Activated B cell treated with CpG ODN at 0.5 μM for 24 hours (primary cell): ENCODE results near the gene RFX4. TPM values are rescaled to one million over a fixed set of nuclear protein-coding genes. Genes with fewer than 3 reads are reported as not detected.
A peak's percentile ranks its signal among the peaks of the same experiment; 100 is the strongest.

Source experiments
- ATAC-seq: fragments of 200-7000 bp; cut with Tn5 transposase; one replicate; pipeline ENCODE4 v1.10.0; 2021; ENCODE audit warnings: low read depth, mild to moderate bottlenecking, moderate library complexity
- CTCF ChIA-PET: fragments of 350-600 bp; sonication (Branson Sonifier 250); formaldehyde crosslinking; loops from one replicate; lab custom pipeline; 2021; ENCODE audit warnings: antibody characterized with exemption; lab: Charles Lee
- POLR2A ChIA-PET: fragments of 350-600 bp; sonication (Branson Sonifier 250); formaldehyde crosslinking; loops from one replicate; lab custom pipeline; 2021; ENCODE audit warnings: antibody characterized with exemption; lab: Charles Lee
- DNase-seq: peaks from one replicate; pipeline ENCODE4 v3.0.0; 2022
- H3K27ac Mint-ChIP-seq: one replicate; pipeline ENCODE4 v1.8.0; 2020; ENCODE audit warnings: mixed read lengths
- H3K27me3 Mint-ChIP-seq: one replicate; pipeline ENCODE4 v1.8.0; 2021; ENCODE audit warnings: mixed read lengths
- H3K36me3 Mint-ChIP-seq: one replicate; pipeline ENCODE4 v1.8.0; 2021; ENCODE audit warnings: low read depth, mixed read lengths
- H3K4me1 Mint-ChIP-seq: one replicate; pipeline ENCODE4 v1.8.0; 2021; ENCODE audit warnings: mixed read lengths
- H3K4me3 Mint-ChIP-seq: one replicate; pipeline ENCODE4 v1.8.0; 2020; ENCODE audit warnings: mild to moderate bottlenecking, mixed read lengths
- H3K9me3 Mint-ChIP-seq: one replicate; pipeline ENCODE4 v1.8.0; 2020; ENCODE audit warnings: mixed read lengths
- intact Hi-C: fragments of 100-400 bp; cut with micrococcal nuclease; formaldehyde crosslinking; loops from one replicate; pipeline ENCODE4 v1.15.1; 2024
- total RNA-seq: library from RNA; stranded (reverse); gene quantifications from 2 replicates; pipeline ENCODE4 v1.2.3, GENCODE V29; 2022
- TF ChIP-seq, protein P1 (sequence below): fragments of 200-600 bp; IDR thresholded peaks from one replicate; pipeline ENCODE4 v1.8.0; 2022; ENCODE audit warnings: antibody characterized with exemption, mild to moderate bottlenecking

Gene RFX4
- total RNA-seq, 1 donor from 2014 or later, result not detected

DNA sequence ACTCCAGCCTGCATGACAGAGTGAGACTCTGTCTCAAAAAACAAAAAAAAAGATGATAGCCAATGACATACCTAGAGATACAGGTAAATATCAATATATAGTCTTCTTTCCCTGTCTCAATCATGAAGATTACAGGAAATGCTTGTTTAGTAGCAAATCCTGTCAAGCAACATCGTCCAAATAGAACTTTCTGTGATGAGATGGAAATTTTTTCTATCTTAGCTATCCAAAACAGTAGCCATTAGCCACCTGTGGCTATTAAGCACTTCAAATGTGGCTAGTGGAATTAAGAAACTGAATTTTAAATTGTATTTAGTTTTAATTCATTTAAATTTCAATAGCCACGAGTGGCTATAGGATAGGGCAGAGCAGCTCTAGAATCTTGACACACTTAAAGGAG, 158.4 kb downstream of the RFX4 start:
- Mint-ChIP-seq H3K27me3 (peaks cover 46% of the 10 kb centered on the region), H3K27ac (no peak overlapping the region), H3K4me1 (no peaks in the 10 kb centered on the region), H3K4me3 (no peak overlapping the region), H3K36me3 (no peaks in the 10 kb centered on the region), H3K9me3 (no peaks in the 10 kb centered on the region)
- TF ChIP-seq, protein P1, sequence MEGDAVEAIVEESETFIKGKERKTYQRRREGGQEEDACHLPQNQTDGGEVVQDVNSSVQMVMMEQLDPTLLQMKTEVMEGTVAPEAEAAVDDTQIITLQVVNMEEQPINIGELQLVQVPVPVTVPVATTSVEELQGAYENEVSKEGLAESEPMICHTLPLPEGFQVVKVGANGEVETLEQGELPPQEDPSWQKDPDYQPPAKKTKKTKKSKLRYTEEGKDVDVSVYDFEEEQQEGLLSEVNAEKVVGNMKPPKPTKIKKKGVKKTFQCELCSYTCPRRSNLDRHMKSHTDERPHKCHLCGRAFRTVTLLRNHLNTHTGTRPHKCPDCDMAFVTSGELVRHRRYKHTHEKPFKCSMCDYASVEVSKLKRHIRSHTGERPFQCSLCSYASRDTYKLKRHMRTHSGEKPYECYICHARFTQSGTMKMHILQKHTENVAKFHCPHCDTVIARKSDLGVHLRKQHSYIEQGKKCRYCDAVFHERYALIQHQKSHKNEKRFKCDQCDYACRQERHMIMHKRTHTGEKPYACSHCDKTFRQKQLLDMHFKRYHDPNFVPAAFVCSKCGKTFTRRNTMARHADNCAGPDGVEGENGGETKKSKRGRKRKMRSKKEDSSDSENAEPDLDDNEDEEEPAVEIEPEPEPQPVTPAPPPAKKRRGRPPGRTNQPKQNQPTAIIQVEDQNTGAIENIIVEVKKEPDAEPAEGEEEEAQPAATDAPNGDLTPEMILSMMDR, result no peak
- ChIA-PET CTCF (no interaction called here), POLR2A (no interaction called here)
- intact Hi-C loops, result no loop called here
- DNase-seq (no peak), ATAC-seq (no peak)

DNA sequence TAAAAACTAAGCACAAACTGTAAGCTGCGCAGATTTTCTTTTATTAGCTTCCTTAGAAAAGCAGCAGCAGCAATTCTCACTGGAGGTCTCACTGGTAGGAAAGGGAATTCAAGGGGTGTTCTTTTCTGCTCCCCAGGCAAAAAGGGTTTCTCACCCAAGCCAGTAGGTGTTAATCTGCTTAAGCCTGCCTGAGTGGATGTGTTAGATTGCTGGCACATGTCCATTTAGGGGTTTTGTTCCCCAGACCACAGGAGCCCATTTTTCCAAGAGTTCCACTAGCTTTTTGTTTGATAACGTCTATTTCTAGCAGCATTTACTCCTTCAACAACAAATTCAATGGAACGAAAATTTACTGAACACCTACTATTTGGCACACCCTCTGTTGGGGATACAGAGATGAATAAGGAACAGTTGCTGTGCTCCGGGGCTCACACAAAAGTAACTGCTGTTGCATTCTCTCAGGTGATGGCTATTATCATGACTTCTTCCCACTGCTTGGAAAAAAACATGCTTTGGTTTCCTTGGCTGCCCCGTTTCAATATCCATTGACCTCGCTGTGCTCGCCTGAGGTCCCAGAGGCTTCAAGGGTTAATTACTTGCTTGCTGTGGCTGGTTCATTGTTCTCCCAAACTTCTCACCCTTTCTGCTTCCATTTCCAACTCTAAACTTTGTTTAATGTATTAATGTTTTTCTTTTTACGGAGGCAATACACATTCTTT, 160.6 kb downstream of the RFX4 start:
- Mint-ChIP-seq H3K4me1 (peaks cover 10% of the 10 kb centered on the region), H3K36me3 (no peaks in the 10 kb centered on the region), H3K4me3 (no peak overlapping the region), H3K9me3 (no peaks in the 10 kb centered on the region), H3K27me3 (peaks cover 37% of the 10 kb centered on the region), H3K27ac (no peak overlapping the region)
- DNase-seq (no peak), ATAC-seq (no peak)
- ChIA-PET CTCF (no interaction called here), POLR2A (no interaction called here)
- TF ChIP-seq, protein P1, result no peak
- intact Hi-C loops, result no loop called here

DNA sequence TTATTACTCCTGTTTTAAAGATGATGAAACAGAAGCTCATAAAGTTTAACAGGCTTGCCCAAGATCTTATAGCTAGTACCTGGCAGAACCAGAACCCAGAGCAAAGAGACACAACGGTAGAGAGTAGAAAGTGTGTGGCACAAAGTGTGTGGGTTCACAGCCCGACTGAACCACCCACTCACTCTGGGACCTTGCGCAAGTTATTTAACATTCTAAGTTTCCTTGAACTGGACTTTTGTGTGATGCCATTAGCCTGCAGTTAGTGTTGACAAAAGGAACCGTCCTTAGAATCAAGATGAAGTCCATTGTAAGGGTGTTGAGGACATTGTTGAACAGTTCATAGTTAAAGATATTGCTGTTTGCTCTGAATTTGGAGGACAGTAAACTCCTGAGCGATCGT, 161.8 kb downstream of the RFX4 start:
- CTCF ChIA-PET, result no interaction called here
- no peaks in the 10 kb centered on the region for H3K9me3 Mint-ChIP-seq
- ATAC-seq (no peak), DNase-seq (no peak)
- intact Hi-C loops, result no loop called here
- no peaks in the 10 kb centered on the region for H3K36me3 Mint-ChIP-seq
- H3K27ac Mint-ChIP-seq, result no peak overlapping the region
- H3K4me1 Mint-ChIP-seq, result peaks cover 12% of the 10 kb centered on the region
- POLR2A ChIA-PET, result no interaction called here
- peaks cover 37% of the 10 kb centered on the region for H3K27me3 Mint-ChIP-seq
- TF ChIP-seq, protein P1, result no peak
- no peak overlapping the region for H3K4me3 Mint-ChIP-seq

DNA sequence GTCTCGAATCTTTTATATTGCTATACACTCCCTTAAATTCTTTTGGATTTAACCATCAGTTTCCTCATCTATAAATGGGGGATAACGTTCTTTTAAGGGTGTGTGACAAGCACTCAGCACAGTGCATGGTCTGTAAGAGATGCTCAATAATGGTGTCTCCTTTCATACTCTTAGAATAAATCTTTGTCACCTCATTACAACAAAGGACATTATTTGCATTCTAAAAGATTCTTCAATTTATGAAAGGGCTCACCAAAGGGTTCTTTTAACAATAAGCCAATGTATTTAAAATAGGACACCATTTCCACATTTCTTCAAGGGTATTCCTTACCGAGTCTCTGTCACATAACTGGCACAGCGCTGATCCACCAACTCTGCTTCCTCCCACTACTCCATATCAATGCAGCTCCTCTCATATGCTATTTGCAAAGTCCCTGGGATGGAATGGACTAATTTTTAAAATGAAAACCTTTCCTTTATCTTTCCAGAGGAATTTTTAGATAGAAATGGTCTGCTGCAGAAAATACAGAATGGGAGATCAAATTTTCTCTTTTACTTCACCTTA, 162.5 kb downstream of the RFX4 start:
- H3K27ac Mint-ChIP-seq, result no peak overlapping the region
- H3K9me3 Mint-ChIP-seq, result no peaks in the 10 kb centered on the region
- intact Hi-C loops, result no loop called here
- no peaks in the 10 kb centered on the region for H3K36me3 Mint-ChIP-seq
- no peak for DNase-seq
- TF ChIP-seq, protein P1, result no peak
- H3K4me3 Mint-ChIP-seq, result no peak overlapping the region
- POLR2A ChIA-PET, result no interaction called here
- CTCF ChIA-PET, result no interaction called here
- H3K4me1 Mint-ChIP-seq, result peaks cover 12% of the 10 kb centered on the region
- no peak for ATAC-seq
- peaks cover 32% of the 10 kb centered on the region for H3K27me3 Mint-ChIP-seq

DNA sequence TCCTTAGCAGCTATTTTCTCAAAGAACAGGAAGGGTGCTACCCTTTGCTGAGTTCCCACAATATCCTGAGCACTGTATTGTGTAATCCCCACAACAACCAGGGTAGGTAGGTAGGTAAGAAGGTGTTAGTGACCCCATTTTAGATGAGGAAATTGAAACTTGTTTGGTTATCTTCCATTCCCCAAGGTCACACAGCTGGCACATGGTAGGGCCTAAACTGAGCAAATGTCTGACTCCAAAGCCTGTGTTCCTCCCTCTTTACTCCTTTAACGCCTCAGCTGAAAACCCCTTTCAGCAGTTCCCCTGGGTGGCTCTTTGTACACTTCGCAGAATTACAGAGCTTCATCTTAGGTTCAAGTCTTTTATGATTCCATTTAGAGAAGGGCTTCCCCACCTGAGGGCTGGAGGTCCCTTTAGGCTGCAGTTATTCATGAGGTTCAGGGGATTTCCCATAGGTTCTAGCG, 165.2 kb downstream of the RFX4 start:
- intact Hi-C loops, result loop anchor here (2.0 kb wide), 1 partner anchor 13 kb away; no protein-coding TSS in a partner anchor
- DNase-seq, result no peak

More for the DNA sequence above, 165.2 kb downstream of the RFX4 start:
- TF ChIP-seq, protein P1, result no peak
- no peak overlapping the region for H3K27ac Mint-ChIP-seq
- peaks cover 16% of the 10 kb centered on the region for H3K27me3 Mint-ChIP-seq
- peak; percentile 14 for ATAC-seq
- no peaks in the 10 kb centered on the region for H3K36me3 Mint-ChIP-seq
- peaks cover 14% of the 10 kb centered on the region for H3K4me1 Mint-ChIP-seq
- no peak overlapping the region for H3K4me3 Mint-ChIP-seq
- H3K9me3 Mint-ChIP-seq, result no peaks in the 10 kb centered on the region
- ChIA-PET POLR2A (interaction anchor here (0.6 kb wide), 1 partner anchor 334 kb away, joined by 3 read pairs; no protein-coding TSS in a partner anchor), CTCF (no interaction called here)
